HG02588 (cell line): ENCODE measurements around the gene CCN5.

Source experiments
- ATAC-seq: cut with Tn5 transposase; IDR thresholded peaks from one replicate; pipeline ENCODE4 v1.9.1; 2021; ENCODE audit warnings: mild to moderate bottlenecking, moderate library complexity; ENCODE audit not compliant: unreplicated experiment

The CCN5 gene

DNA sequence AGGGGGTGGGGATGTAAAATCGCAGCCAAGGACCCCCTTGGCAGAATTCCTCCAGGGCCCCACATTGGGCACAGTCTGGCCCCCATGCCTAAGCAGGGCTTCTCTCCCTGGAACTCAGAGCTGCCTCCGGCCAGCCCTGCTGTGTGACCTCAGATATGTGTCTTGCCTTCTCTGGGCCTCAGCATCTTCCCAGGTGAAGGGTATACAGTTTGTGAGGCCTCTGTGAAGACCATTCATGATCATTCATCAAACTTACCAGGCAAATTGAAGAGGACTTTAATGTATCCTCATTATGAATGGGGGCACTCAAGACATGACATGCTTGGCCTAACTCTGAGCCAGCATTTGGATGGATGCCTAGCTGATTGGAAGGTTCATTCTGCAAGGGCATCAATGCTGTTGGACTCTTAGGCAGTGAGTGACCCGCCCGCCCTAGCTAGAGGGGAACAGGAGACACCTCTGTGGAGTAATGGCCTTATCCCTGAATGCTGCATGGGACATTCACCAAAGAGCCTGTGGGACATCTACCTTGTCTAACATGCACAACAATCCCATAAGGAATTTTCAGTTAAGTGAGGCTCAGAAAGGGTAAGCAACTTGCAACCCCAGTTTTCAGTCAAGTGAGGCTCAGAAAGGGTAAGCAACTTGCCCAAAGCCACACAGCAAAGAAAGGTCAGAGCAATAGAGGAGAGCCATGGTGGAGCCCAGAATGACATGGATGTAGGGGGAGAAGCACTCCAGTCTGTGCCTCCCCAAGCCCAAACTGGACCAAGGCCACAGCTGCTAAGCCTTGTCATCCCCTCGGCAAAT lies 535 bp downstream of the CCN5 start:
- ATAC-seq = no peak

DNA sequence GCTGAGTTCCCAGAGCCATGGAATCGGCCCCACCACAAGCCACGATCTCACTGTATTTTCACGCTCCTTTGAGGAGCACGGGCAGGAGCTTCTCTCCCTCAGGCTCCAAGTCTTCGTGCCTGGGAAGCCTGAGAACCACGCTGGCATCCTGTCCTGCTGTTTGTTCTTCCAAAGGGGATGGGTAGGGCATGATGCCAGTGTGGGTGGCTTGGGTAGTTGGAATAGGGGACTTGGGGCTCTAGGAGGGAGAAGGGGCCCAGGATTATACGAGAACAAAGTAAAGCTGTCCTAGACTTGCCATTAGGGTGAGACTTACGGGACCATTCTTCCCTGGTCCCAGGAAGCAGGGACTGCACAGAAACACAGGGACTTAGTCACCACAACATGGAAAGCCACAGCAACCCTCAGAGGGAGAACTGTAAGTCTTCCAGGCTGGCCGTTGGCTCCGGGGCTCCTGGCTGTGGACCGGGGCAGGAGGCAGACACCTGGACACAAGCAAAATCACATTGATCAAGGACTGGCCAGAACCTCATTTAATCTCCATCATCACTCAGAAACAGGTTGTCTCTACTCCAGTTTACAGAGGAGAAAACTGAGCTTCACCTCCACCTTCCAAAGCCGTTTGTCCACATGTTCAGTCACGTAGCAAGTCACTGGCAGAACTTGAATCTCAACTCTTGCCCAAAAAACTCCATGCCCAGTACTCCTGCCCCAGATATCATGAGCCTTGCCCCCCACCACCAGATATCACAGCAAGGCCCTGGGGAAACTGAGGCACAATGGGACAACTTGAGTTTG lies 1.3 kb downstream of the CCN5 start:
- no peak for ATAC-seq

DNA sequence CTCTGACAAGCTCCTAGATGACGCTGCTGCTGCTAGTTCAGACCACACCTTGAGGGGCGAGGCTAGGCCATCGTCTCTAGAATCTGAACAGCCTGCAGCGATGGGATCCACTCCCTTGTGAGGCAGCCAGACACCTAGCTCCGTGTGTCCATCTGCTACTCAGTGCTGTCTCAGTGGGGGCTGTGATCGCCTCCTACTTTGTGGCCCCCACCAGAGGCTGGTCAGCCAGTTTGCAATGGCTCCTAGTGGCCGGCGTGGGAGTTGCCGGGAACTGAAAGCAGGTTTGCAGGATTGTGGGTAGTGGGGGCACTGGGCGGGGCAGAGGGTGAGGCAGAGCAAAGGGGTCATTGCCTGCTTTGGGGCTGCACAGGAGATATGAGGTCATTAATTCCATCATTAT lies 2.8 kb downstream of the CCN5 start:
- ATAC-seq = no peak

DNA sequence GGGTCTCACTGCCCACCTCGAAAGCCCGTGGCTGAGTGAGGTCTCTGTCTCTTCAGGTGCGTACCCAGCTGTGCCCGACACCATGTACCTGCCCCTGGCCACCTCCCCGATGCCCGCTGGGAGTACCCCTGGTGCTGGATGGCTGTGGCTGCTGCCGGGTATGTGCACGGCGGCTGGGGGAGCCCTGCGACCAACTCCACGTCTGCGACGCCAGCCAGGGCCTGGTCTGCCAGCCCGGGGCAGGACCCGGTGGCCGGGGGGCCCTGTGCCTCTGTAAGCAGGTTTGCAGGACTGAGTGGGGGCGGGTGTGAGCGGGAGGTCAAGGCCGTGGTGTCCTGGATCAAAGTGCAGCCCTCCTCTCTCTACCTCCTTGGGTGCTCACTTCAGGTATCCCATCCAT lies 4.7 kb downstream of the CCN5 start:
- ATAC-seq = no peak

DNA sequence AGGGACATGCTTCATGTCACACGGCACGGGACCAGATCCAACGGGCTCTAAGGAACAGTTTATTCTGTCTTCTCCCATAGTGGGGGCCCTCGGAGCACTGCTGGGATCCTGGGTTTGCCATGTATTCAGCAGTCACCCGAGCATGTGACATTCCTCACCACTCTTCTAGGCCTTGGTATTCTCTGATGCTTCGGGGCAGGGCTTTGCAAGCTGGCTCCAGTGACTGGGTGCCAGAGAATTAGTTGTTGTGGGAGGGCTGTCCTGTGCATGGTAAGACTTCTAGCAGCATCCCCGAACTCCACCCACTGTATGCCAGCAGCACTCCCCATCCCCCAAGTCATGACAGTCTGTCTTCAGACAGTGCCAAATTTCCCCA lies 5.4 kb downstream of the CCN5 start:
- no peak for ATAC-seq

DNA sequence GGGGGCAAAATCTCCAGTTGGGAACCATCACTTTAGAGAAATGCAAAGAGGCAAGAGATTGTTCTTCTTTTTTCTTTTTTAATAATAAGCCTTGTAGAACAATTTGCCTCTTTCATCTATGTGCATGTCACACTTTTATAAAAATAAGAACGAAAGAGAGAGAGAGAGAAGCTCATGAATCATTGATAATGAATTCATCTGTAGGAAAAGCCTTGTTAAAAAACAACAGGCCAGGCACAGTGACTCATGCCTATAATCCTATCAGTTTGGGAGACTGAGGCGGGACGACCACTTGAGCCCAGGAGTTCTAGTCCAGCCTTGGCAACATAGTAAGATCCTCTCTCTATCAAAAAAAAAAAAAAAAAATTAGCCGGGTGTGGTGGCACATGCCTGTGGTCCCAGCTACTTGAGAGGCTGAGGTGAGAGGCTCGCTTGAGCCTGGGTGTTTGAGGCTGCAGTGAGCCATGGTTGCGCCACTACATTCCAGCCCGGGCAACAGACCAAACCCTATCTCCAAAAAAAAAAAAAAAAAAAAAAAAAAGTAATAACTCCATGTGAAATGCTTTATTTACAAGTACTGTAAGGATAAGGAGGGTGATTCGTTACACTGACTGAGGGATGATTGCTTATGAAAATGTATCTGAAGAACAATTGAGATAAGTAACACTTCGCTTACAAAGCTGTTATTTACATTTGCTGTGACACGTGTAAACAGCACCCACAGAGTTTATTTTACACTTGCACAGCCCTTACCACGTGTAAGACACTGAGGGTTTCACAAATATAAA lies 6.0 kb downstream of the CCN5 start:
- ATAC-seq = no peak

DNA sequence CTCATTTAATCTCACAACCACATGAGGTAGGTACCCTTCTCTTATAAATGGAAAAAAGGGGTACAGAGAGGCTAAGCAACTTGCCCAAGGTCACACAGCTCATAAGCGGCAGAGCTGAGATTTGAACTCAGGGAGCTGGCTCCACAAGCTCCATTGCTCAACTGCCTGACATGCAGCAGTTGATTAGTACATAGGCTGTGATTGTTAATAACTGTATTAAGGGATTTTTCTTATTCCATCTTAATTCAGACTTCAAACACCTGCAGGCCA lies 6.6 kb downstream of the CCN5 start:
- ATAC-seq = no peak

DNA sequence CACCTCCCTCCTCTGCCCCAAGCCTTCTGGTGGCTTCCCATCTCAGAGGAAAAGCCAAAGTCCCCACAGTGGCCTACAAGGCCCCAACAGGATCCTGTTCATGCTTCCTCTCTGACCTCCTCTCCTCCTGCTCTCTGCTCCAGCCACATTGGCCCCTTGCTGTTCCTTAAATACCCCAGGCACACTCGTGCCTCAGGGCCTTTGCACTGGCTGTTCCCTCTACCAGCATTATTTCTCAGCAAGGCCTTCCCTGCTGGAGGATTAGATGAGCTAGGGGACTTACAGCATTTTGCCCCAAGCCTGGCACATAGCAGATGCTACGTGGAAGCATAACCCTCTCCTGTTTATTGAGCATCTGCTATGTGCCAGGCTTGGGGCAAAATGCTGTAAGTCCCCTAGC lies 7.8 kb downstream of the CCN5 start:
- ATAC-seq = no peak

DNA sequence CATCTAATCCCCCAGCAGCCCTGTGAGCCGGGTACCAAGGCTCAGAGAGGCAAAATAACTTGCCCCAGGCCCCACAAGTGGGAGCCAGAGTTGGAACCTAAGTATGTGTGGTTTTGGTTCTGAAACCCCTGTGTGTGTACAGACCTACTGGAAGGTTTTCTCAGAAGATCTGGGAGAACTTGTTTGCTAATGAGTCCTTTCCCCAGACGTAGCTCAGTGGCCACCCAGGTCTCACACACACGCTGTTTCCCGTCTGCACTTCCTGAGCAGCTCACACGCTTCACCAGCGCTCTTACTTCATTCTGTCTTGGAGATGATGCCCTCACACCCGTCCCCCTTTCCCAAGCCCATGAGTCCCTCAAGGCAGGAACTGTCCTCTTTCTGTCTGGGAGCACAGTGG lies 8.2 kb downstream of the CCN5 start:
- ATAC-seq = no peak

DNA sequence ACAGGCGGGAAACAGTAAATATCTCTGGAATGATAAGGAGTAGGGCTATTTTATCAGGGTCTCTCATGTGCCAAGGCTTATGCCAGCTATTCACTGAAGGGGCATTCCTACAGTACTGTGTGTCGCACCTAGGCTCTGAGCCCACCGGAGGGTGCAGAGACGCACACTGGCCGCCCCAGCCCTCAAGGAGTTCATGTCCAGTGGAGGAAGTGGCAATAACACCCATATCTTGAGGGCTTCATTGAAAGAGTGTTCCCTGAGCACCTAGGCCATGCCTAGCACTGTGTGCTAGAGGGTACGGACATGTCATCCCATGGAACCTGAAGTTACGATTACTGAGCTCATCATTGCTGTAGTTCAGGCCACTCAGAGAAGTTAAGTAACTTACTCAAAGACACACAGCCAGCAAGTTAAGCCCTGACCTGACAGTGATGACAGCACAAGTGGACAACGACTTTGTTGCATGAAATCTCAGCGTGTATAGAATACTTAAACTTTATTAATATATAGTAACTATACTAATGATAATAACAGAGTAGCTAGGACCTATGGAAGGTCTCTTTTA lies 8.7 kb downstream of the CCN5 start:
- ATAC-seq = no peak

DNA sequence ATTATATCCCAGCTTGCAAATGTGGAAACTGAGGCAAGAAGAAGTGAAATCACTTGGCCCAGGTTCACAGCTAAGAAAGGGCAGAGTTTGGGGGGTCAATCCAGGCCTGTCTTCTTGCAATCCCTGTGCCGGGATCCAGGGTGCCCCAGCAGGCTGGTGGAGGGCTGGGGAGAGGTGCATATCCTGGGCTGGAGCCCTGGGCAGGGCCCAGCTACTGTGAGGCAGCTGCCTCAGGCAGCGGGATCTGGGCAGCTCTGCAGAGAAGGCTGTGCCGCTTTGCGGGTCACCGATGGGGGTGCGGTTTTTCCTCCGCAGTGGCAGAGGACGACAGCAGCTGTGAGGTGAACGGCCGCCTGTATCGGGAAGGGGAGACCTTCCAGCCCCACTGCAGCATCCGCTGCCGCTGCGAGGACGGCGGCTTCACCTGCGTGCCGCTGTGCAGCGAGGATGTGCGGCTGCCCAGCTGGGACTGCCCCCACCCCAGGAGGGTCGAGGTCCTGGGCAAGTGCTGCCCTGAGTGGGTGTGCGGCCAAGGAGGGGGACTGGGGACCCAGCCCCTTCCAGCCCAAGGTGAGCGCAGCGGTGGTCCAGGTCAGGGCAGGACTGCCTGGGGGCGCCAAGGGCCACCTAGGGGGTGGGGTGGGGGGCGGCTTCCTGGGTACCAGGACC lies 9.4 kb downstream of the CCN5 start:
- ATAC-seq = no peak

DNA sequence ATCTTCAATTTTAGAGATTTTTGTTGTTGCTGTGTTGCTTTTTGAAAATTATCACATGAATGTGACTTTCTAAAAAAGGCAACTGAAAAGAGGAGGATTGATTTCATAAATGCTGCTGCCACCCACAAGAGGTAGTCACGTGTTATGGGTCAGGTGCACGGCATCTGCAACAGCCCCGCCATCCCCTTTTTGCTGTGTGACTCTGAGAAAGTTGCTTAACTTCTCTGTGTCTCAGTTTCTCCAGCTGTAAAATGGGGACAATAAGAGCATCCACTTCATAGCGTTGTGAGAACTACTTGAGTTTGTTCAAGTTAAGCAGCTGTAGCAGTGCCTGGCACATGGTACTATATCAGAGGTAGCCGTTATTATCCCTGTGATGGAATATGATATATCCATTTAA lies 10.7 kb downstream of the CCN5 start:
- no peak for ATAC-seq

DNA sequence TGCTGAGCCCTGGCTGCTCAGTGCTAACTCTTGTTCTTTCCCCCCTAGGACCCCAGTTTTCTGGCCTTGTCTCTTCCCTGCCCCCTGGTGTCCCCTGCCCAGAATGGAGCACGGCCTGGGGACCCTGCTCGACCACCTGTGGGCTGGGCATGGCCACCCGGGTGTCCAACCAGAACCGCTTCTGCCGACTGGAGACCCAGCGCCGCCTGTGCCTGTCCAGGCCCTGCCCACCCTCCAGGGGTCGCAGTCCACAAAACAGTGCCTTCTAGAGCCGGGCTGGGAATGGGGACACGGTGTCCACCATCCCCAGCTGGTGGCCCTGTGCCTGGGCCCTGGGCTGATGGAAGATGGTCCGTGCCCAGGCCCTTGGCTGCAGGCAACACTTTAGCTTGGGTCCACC lies 11.9 kb downstream of the CCN5 start:
- no peak for ATAC-seq

DNA sequence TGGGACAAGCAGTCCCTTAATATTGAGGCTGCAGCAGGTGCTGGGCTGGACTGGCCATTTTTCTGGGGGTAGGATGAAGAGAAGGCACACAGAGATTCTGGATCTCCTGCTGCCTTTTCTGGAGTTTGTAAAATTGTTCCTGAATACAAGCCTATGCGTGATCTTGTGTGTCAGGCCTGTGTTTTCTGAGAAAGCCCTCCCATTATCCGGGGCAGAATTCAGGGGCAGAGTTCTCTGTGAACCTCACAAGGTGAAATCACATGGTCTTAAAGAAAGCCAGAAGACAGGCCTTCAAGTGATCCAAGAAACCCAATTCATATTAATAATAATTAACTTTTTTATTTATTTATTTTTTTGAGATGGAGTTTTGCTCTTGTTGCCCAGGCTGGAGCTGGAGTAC lies 12.5 kb downstream of the CCN5 start:
- ATAC-seq = no peak

DNA sequence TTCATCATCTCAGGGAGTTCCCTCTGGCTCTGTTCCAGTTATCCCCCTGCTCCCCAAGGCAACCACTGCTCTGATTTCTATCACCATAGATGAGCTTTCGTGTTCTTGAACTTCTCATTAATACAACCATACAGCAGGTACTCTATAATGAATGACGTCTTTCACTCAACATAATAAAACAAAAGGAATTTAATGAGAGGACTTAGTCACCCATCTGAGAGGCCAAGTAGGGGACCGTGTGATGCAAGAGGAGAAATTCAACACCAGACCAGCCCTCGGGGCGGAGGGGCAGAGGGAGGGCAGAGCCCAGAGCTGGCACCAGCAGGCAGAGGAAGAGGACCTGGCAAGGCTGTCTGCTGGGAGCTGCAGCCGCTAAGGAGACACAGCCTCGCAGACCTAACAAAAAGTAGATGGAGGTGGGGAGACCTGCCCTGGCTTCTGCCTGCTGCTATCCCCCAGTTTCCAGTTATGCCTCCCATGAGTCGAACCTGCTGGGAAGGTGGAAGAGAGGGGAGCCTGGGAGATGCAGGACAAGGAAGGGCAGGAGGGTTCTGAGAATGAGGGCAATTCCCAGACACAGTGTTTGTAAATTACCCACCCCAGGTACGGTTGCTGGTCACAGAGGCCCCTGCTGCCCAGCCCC lies 13.8 kb downstream of the CCN5 start:
- ATAC-seq = no peak

DNA sequence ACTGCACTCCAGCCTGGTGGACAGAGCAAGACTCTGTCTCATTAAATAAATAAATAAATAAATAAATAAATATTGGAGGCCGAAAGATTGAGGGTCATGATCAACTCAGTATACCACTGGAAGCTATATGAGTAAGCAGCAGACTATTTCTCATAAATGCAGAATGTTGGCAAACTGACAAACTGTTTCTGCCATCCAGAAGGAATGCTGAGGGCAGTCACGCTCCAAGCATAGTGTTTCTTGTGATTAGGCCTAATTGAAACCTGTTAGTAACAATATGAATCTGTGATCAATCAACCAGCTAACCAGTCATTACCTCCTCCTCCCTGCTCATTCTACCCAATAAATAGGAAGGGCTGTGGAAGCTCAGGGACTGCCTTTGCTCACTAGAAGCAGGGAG lies 15.3 kb downstream of the CCN5 start:
- ATAC-seq = no peak

DNA sequence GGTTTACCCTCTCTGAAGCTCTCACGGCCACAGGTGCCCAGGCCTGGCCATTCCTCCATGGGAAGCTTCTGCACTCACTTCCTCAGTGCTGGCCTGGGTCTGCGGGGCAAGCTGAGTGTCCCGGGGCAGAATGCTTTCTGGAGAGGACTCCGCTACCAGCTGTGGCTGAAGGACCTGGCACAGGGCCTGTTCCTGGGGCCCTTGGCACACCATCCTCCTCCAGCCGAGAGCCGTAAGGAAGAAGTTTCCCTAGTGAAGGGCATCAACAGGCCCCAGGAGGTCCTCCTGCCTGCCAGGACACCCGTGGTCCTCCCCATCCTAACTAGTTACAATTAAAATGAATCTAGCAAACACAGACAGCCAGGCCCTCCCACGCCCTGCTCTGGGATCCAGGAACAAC lies 16.5 kb downstream of the CCN5 start:
- no peak for ATAC-seq

DNA sequence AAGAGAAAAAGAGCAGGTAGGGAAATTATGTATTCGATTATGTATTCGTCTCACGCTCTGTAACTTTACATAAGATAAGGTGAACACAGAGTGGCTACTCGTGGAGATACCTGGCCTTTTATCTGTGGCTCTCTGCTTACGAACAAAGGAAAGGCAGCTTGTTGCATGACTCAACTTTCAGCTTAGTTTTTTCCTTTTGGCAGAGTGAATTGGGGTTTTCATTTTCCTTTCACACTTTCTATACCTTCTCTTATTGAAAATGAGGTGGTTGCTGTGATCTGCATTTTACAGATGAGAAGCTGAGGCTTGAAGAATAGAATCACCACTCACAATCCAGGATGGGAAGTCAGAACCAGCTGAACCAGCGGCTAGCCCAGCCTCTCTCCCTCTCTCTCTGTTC lies 17.2 kb downstream of the CCN5 start:
- ATAC-seq = no peak

DNA sequence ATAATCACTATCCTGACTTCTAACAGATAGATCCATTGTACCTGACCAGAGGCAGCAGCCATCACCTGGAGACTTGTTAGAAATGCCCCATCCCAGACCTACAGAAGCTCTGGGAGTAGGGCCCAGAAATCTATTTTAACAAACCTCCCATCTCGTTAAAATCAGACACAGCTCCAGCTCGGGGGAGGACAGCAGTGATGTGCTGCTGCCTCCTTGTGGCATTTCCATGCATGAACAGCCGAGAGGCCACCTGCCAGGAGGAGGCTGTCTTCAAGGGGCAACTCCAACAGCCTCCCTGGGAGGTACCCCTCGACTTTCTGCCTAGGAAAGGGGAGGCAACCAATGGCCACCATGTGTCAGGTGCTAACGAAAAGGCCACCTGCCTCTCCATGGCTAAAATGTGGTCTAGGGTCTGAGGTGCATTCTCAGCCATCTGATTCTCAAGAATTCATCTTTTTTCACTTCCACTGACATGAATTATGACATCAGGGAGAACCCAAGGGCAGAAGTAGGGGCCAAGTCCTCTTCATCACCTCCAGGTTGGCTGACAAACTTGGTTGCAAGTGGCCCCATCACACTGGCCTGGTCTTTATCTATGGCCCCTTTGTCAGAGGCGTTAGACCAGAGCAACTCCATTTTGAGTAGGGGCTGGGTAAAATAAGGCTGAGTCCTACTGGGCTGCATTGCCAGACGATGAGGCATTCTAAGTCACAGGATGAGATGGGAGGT lies 18.3 kb downstream of the CCN5 start:
- ATAC-seq = no peak

DNA sequence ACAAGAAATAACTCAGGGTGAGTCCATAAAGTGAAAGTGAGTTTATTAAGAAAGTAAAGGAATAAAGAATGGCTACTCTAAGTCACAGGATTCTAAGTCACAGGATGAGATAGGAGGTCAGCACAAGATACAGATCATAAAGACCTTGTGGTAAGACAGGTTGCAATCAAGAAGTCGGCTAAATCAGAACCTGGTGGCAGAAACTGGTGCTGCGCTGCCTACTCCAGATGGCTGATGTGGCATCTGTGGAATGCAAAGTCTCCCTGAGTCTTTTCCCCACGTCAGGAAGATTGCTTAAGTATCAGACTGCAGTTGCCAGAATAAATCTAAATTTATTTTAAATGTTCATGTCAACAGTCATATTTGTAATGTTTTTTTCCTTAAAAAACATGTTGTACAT lies 19.8 kb downstream of the CCN5 start:
- ATAC-seq = no peak
